Astrocyte (in vitro differentiated cells and primary cell): ENCODE measurements around the gene IGF1R. TPM values are rescaled to one million over a fixed set of nuclear protein-coding genes. Genes with fewer than 3 reads are reported as not detected.

Experiments used
- DNase-seq: peaks from one replicate; pipeline ENCODE4 v3.0.0-alpha.2; 2010; ENCODE audit warnings: low read depth
- FAIRE-seq: peaks from 2 replicates; lab custom pipeline; 2011; peaks lifted over from hg19 to GRCh38; lab: Jason Lieb, UNC
- H2AFZ ChIP-seq: 2 replicates; pipeline ENCODE4 v1.6.0; 2012; ENCODE audit warnings: low read depth, low read length, inconsistent platforms
- H3K27ac ChIP-seq: 2 replicates; pipeline ENCODE4 v1.5.1; 2011; ENCODE audit warnings: low read depth, low read length, inconsistent platforms
- H3K27me3 ChIP-seq: 2 replicates; pipeline ENCODE4 v1.6.0; 2011; ENCODE audit warnings: low read length, inconsistent platforms; ENCODE audit not compliant: insufficient read depth
- H3K36me3 ChIP-seq: 2 replicates; pipeline ENCODE4 v1.5.1; 2011; ENCODE audit warnings: low read length, inconsistent platforms; ENCODE audit not compliant: insufficient read depth
- H3K4me1 ChIP-seq: 2 replicates; pipeline ENCODE4 v1.5.1; 2011; ENCODE audit warnings: low read length, inconsistent platforms; ENCODE audit not compliant: insufficient read depth
- H3K4me2 ChIP-seq: 2 replicates; pipeline ENCODE4 v1.6.0; 2012; ENCODE audit warnings: low read length, inconsistent platforms
- H3K4me3 ChIP-seq: 2 replicates; pipeline ENCODE4 v1.5.1; 2011; ENCODE audit warnings: low read depth, mild to moderate bottlenecking, low read length, inconsistent platforms; ENCODE audit not compliant: insufficient read depth
- H3K79me2 ChIP-seq: 2 replicates; pipeline ENCODE4 v1.6.0; 2012; ENCODE audit warnings: mild to moderate bottlenecking, low read length, inconsistent platforms; ENCODE audit not compliant: insufficient read depth
- H3K9ac ChIP-seq: 2 replicates; pipeline ENCODE4 v1.6.0; 2012; ENCODE audit warnings: mild to moderate bottlenecking, low read length, inconsistent platforms
- H3K9me3 ChIP-seq: 2 replicates; pipeline ENCODE4 v1.5.1; 2012; ENCODE audit warnings: low read depth, mild to moderate bottlenecking, low read length, inconsistent platforms; ENCODE audit not compliant: insufficient read depth
- H4K20me1 ChIP-seq: 2 replicates; pipeline ENCODE4 v1.6.0; 2012; ENCODE audit warnings: low read length, inconsistent platforms; ENCODE audit not compliant: insufficient read depth
- H3K27ac Mint-ChIP-seq: one replicate; pipeline ENCODE4 v1.8.0; 2021; ENCODE audit warnings: mild to moderate bottlenecking, mixed read lengths; ENCODE audit not compliant: unreplicated experiment
- H3K27me3 Mint-ChIP-seq: one replicate; pipeline ENCODE4 v1.8.0; 2021; ENCODE audit warnings: low read depth, mixed read lengths; ENCODE audit not compliant: unreplicated experiment
- H3K36me3 Mint-ChIP-seq: one replicate; pipeline ENCODE4 v1.8.0; 2021; ENCODE audit warnings: low read depth, mixed read lengths; ENCODE audit not compliant: unreplicated experiment
- H3K4me1 Mint-ChIP-seq: one replicate; pipeline ENCODE4 v1.8.0; 2021; ENCODE audit warnings: low read depth, mixed read lengths; ENCODE audit not compliant: unreplicated experiment
- H3K4me3 Mint-ChIP-seq: one replicate; pipeline ENCODE4 v1.8.0; 2021; ENCODE audit warnings: mild to moderate bottlenecking, moderate library complexity, mixed read lengths; ENCODE audit not compliant: unreplicated experiment
- H3K9me3 Mint-ChIP-seq: one replicate; pipeline ENCODE4 v1.8.0; 2021; ENCODE audit warnings: mild to moderate bottlenecking, mixed read lengths; ENCODE audit not compliant: unreplicated experiment
- EZH2 ChIP-seq: IDR thresholded peaks from 2 replicates; pipeline ENCODE4 v1.6.1; 2012; ENCODE audit warnings: mild to moderate bottlenecking, low read length, inconsistent platforms; ENCODE audit not compliant: insufficient read depth
- total RNA-seq: library from RNA; stranded (reverse); gene quantifications from 2 replicates; pipeline ENCODE4 v1.2.1, GENCODE V29; 2021
- TF ChIP-seq, protein P1 (sequence below): IDR thresholded peaks from 2 replicates; pipeline ENCODE4 v1.5.1; 2011; ENCODE audit warnings: low read depth, mild to moderate bottlenecking, inconsistent platforms, low read length, moderate library complexity; ENCODE audit not compliant: insufficient read depth

Gene IGF1R
- total RNA-seq, 1 donor from 2014 or later: 270 TPM

DNA sequence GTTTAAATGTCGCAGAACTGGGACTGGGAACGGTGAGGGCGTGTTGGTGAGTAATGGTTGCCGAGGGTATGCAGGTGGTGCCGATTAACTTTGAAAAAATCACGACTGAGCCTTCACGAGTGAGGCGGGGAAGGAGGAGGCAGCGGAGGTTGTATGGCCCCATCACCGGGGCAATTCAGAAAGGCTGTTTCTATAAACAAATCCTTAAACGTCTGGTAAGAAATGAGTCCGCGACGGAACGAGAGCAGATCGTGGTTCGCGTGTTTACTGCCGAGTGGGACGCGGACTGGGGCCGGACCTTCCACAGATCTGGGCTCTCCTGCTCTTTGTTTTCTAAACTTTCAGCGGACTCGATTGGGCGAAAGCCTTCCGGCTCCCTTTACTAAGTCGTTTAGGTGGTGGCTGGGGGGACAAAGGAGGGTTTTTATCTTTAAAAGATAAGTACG is 2.7 kb downstream of the IGF1R start:
- peak overlapping the region; percentile 99 for H3K27ac Mint-ChIP-seq
- no peaks in the 10 kb centered on the region for H3K9me3 ChIP-seq
- no peaks in the 10 kb centered on the region for H3K36me3 ChIP-seq
- FAIRE-seq (no peak), DNase-seq (peak; percentile 28)
- H3K79me2 ChIP-seq: peaks cover 72% of the 10 kb centered on the region
- peak overlapping the region; percentile 92 for H3K27ac ChIP-seq
- H3K9ac ChIP-seq: peak overlapping the region; percentile 96
- peak overlapping the region; percentile 43 for H2AFZ ChIP-seq
- H3K9me3 Mint-ChIP-seq: peaks cover 1% of the 10 kb centered on the region
- H3K36me3 Mint-ChIP-seq: peaks cover 2% of the 10 kb centered on the region
- TF ChIP-seq, protein P1, sequence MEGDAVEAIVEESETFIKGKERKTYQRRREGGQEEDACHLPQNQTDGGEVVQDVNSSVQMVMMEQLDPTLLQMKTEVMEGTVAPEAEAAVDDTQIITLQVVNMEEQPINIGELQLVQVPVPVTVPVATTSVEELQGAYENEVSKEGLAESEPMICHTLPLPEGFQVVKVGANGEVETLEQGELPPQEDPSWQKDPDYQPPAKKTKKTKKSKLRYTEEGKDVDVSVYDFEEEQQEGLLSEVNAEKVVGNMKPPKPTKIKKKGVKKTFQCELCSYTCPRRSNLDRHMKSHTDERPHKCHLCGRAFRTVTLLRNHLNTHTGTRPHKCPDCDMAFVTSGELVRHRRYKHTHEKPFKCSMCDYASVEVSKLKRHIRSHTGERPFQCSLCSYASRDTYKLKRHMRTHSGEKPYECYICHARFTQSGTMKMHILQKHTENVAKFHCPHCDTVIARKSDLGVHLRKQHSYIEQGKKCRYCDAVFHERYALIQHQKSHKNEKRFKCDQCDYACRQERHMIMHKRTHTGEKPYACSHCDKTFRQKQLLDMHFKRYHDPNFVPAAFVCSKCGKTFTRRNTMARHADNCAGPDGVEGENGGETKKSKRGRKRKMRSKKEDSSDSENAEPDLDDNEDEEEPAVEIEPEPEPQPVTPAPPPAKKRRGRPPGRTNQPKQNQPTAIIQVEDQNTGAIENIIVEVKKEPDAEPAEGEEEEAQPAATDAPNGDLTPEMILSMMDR: no peak
- no peak for TF ChIP-seq EZH2
- H4K20me1 ChIP-seq: peaks cover 58% of the 10 kb centered on the region
- peak overlapping the region; percentile 100 for H3K4me3 Mint-ChIP-seq
- H3K4me1 ChIP-seq: peaks cover 17% of the 10 kb centered on the region
- no peaks in the 10 kb centered on the region for H3K27me3 Mint-ChIP-seq
- peak overlapping the region; percentile 80 for H3K4me3 ChIP-seq
- no peaks in the 10 kb centered on the region for H3K27me3 ChIP-seq
- H3K4me1 Mint-ChIP-seq: peaks cover 33% of the 10 kb centered on the region
- peak overlapping the region; percentile 92 for H3K4me2 ChIP-seq

DNA sequence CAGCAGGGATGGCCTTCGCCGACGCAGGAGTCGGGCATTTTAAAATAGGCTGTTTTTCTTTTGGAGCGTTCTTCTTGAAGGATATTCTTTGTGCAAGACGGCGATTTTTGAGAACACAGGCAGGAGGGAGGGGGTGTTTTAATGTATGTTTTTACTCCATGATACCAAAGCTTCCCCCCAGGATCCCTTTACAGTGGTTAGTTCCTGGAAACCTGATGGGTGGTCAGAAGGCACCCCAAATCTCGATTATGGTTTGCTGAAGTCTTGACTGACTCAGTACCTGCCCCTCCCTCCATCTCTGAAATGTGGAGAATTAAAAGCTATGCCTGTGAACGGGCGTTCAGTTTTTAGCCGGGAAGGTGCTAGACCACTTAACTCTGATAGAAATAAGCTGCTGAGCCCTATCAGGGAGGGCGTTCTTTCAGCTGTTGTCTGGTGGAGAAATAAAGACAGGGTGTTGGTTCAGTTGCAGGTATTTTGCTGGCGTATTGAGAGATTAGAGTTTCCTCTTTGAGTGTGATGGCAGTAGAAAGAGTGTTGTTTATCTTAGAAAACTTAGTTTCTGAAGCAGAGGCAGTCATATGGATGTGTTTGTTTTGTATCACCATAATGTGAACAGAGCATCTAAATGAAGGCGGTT is 3.4 kb downstream of the IGF1R start:
- Histone ChIP-seq H2AFZ (no peak overlapping the region), H3K27me3 (no peaks in the 10 kb centered on the region), H3K9me3 (no peaks in the 10 kb centered on the region), H3K4me3 (peak overlapping the region; percentile 80), H3K27ac (peak overlapping the region; percentile 92), H3K4me1 (peaks cover 17% of the 10 kb centered on the region), H4K20me1 (peaks cover 64% of the 10 kb centered on the region), H3K9ac (peak overlapping the region; percentile 96), H3K36me3 (no peaks in the 10 kb centered on the region), H3K79me2 (peaks cover 78% of the 10 kb centered on the region), H3K4me2 (peak overlapping the region; percentile 92)
- Mint-ChIP-seq H3K4me1 (peaks cover 34% of the 10 kb centered on the region), H3K27ac (peak overlapping the region; percentile 99), H3K36me3 (peaks cover 2% of the 10 kb centered on the region), H3K4me3 (peak overlapping the region; percentile 100), H3K27me3 (no peaks in the 10 kb centered on the region), H3K9me3 (peaks cover 1% of the 10 kb centered on the region)
- DNase-seq (peak; percentile 60), FAIRE-seq (no peak)
- no peak for TF ChIP-seq EZH2
- TF ChIP-seq, protein P1: no peak

DNA sequence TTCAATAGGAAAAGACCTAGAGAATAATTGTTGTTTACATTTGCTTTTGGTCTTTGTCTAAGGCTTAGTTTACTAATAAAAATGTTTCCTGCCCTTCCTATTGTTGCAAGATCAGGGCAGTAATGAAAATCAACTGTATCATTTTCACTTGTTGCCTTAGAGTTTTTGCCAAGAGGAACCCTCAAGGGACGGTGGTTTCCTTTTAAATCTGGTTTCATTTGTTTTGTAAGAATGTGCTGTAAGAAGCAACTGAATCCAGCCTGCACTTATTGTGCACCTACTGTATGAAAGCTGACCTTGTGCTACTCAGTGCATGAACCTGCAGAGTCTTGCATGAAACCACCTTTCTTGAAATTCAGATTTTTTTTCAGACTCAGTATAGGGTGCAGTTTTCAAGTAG is 5.3 kb downstream of the IGF1R start:
- Histone ChIP-seq H3K36me3 (no peaks in the 10 kb centered on the region), H3K27me3 (no peaks in the 10 kb centered on the region), H4K20me1 (peaks cover 84% of the 10 kb centered on the region), H3K79me2 (peaks cover 98% of the 10 kb centered on the region), H3K27ac (no peak overlapping the region), H3K4me3 (no peak overlapping the region), H3K4me1 (peaks cover 19% of the 10 kb centered on the region), H3K9me3 (no peaks in the 10 kb centered on the region), H3K4me2 (peak overlapping the region; percentile 92), H3K9ac (no peak overlapping the region), H2AFZ (no peak overlapping the region)
- DNase-seq: no peak
- H3K27ac Mint-ChIP-seq: peak overlapping the region; percentile 65
- no peak for FAIRE-seq
- peaks cover 2% of the 10 kb centered on the region for H3K36me3 Mint-ChIP-seq
- peak overlapping the region; percentile 100 for H3K4me3 Mint-ChIP-seq
- H3K9me3 Mint-ChIP-seq: peaks cover 1% of the 10 kb centered on the region
- TF ChIP-seq, protein P1: no peak
- TF ChIP-seq EZH2: no peak
- no peaks in the 10 kb centered on the region for H3K27me3 Mint-ChIP-seq
- peaks cover 48% of the 10 kb centered on the region for H3K4me1 Mint-ChIP-seq
